SK-N-DZ (cell line): ENCODE data around the gene DSCAM.
"Not testable (repeated sequence)": the region's sequence is repeated elsewhere in the genome, so short reads cannot be mapped to it uniquely, and the experiment has no call there.

Source experiments
- DNase-seq: peaks from one replicate; pipeline ENCODE4 v3.0.0-alpha.2; 2015; ENCODE audit warnings: low spot score

Gene DSCAM

DNA sequence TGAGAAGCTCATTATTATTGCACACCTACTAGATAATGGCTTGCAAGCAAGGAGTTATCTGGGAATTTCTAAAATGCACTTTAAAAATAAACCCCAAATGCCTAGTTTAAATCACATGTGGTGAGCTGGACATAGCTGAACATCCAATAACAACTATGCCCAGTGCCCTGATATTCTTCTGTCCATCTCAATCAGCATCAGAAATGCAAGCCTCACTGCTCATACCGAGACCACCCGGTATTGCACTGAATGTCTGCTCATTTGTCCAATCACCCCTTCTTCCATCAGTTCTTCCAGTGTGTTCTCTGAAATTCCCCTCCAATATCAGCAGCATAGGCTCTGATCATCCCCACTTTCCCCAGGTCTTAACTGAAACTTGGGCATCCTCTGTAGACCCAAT is 383.8 kb downstream of the DSCAM start:
- no peak for DNase-seq

DNA sequence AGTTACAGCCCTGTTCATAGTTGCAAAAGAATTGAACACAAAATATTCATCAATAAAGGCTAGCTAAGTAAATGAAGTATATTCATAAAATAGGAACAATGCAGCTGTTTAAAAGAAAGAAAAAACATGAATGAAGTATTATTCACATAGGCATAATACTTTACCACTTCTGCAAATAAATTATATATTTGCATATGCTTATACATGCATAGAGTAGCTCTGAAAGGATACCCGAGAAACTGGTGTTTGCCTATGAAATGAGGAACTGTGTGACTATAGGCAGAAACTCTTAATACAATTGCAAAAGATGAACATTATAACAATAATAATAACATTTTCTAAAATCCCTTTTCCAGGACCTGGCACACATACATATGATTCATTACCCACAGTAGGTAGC is 385.9 kb downstream of the DSCAM start:
- no peak for DNase-seq

- DNase-seq, result no peak
Measured at GRCh38 chr21:40457741-40458140, 389.2 kb downstream of the DSCAM start.

- DNase-seq, result no peak
Measured at GRCh38 chr21:40454057-40454456, 392.9 kb downstream of the DSCAM start.

DNA sequence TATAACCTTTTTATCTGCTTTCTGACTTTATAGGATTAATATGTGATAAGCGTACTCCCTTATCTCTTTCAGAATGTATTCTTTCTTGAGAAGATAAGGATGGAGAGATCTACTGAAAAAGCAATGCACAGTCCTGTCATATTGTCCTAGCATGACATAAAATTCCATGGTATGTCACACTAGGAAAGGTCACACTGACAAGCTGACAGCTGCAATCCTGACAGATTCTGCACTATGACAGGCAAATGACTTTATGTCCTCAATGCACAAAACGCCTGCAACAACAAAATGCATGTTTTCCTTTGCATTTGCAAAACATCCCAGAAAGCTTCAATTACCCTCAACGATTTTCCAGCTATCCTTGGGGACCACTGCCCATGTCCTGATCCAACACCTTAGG is 393.8 kb downstream of the DSCAM start:
- DNase-seq, result no peak

DNA sequence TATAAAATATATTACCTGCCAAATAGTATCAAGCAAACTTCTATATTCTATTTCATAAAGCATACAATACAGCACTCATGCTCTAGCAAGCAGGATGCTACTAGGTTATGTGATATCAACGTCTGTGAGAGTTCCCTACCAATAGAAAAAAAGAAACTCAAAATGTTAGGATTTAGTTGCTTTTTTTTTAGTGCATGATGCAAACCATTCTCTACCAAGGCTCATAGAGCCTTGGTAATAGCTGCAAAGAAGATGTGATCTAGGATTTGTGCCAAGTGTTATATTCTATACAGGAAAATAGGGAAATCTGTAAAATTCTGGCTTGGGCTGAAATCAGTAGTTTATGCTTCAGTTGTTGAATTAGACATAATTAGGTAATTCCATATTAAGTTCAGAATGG is 394.4 kb downstream of the DSCAM start:
- no peak for DNase-seq

GRCh38 chr21:40447016-40447415 is 399.9 kb downstream of the DSCAM start:
- DNase-seq, result no peak

DNA sequence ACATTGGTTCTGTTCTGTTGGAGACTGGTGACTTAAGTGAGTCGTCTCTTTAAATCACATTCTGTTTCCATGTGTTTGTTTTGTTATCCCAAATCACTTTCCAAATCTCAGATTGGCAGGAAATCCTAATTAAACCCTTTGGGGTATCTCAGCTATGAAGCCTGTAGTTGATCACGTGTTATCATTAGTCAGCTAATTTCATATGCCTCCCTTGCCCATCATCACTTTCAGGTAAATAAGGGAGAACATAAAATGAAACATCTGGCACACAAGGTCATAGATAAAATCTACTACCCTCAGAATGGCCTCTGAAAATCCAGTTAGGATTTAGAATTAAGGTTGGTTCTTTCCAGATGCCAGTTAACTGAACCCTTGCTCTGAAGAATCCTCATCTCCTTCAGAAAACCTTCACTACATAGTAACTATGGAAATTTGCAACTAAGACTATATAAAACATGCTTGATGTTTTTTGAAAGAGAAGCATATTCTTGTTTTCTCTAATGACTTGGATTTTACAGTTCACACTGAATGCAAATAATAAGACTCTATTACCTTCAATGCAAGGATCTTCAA is 401.5 kb downstream of the DSCAM start:
- DNase-seq, result peak; percentile 83

GRCh38 chr21:40439581-40439980 is 407.4 kb downstream of the DSCAM start:
- DNase-seq, result not testable (repeated sequence)

GRCh38 chr21:40438616-40439015 is 408.3 kb downstream of the DSCAM start:
- no peak for DNase-seq

GRCh38 chr21:40436261-40436660 is 410.7 kb downstream of the DSCAM start:
- DNase-seq, result no peak

- DNase-seq, result no peak
Measured at GRCh38 chr21:40433538-40433937, 413.4 kb downstream of the DSCAM start.

DNA sequence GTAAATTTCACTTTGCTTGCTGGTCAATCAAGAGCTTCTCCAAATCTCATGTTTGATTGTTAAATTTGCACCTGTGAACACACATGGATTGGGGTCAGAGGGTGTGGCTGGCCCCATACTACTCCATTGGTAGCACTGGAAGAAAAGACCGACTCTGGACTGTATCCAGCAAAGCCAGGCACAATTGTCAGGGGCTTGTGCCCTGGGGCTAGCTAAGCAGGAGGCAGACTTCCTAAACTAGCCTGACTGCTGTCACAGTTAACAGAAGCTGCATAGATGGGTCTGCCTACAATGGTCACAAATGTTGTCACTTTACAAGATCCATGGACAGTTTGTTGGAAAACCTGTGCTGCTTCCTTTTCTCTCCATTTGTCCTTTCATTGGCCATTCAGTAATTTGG is 421.0 kb downstream of the DSCAM start:
- no peak for DNase-seq

DNA sequence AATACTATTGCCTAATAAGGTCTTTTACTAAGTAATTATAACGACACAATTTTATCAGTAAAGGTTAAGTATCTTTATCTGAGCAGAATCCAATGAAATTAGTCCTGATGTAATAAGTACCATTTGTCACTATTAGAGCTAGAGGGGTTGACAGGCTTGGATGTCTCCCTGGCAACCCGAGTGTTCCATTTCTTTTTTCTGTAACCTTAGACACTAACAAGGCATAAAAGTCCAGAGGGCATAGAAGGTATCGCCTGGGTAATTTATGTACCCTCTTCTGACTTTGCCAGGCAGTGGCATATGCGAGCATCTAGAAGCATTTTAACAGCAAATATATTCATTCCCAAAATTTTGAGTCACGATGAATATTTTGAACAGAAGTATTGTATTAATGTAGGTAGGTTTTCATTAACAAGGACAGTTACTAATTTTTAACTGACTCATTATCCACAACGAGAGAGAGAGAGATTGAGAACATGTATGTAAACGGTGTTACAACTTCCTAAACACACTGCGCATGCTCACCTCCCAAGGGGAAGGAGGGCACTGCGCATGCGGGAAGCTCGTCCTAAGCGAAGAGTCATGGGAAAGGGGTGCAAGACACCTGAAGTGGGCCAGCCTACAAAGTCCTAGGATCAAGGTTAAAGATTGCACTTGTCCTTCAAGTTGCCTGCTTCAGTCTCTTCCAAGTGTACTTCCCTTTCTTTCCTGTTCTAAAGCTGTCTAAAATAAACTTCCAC is 423.9 kb downstream of the DSCAM start:
- DNase-seq, result peak; percentile 57

- no peak for DNase-seq
Measured at GRCh38 chr21:40421121-40421520, 425.8 kb downstream of the DSCAM start.

- no peak for DNase-seq
Measured at GRCh38 chr21:40416572-40416971, 430.4 kb downstream of the DSCAM start.

DNA sequence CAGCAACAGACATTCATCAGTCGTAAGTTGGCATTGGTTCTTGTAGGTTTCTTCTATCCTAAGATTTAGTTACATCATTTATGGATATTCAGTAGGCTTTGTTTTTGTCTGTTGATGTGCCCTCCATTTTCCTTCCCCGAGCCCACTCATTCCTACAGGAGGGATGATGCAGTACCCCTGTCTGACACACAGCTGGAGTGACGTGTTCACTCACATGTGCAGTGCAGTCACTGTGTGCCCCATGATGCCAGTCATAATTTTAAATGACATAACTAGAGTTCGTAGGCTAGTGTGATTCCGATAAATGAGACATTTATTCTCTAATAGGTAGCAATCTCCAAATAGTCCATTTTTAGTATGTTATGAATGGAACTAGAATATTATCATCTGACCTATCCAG is 438.4 kb downstream of the DSCAM start:
- DNase-seq, result no peak

- no peak for DNase-seq
Measured at GRCh38 chr21:40404396-40404800, 442.6 kb downstream of the DSCAM start.

DNA sequence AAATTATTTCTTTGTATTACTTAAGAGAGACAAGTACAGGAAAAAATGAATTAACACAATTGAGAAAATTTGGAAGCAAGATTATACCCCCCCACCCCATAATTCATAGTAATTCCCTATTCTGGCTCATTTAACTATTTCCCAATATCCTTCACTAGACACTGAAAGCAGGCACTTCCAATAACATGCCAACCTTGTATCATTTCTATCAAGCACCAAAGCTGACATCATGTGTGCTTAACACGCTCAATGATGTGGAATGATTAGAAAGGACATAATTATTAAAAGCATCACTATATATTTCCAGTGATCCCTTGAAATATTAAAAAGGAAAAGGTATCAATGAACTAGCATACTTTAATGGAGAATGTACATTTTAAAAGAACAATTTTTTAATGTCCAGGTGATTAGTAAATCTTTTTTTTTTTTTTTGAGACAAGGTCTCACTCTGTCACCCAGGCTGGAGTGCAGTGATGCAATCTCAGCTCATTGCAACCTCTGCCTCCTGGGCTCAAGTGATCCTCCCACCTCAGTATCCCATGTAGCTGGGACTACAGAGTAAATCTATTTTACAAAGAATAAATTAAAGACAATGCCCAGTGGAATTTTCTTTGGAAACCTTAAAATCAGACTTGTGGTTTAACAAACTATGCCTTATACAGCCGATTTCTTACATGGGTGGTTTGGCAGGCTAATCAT is 443.9 kb downstream of the DSCAM start:
- no peak for DNase-seq

GRCh38 chr21:40395732-40396131 is 451.2 kb downstream of the DSCAM start:
- DNase-seq, result no peak

GRCh38 chr21:40393066-40393465 is 453.9 kb downstream of the DSCAM start:
- DNase-seq, result no peak

- DNase-seq, result no peak
Measured at GRCh38 chr21:40388046-40388445, 458.9 kb downstream of the DSCAM start.
